CD14-positive monocyte (primary cell): ENCODE data around the gene CD2AP. TPM values are rescaled to one million over a fixed set of nuclear protein-coding genes. Genes with fewer than 3 reads are reported as not detected.

Source experiments
- DNase-seq, 3 donors: peaks; one replicate each; pipeline ENCODE4 v3.0.0-alpha.2; 2011 to 2022
- H2AFZ ChIP-seq: 2 replicates; pipeline ENCODE4 v1.6.0; 2012; ENCODE audit warnings: mild to moderate bottlenecking, low read depth, low read length, inconsistent platforms; ENCODE audit not compliant: insufficient read depth, poor library complexity, severe bottlenecking
- H3K27ac ChIP-seq, 2 donors: 1 replicate in 1 of 2; 2 replicates in 1 of 2; pipeline ENCODE4 v1.5.1; 2012 to 2013; ENCODE audit warnings: low read length in 2 of 2, control low read depth in 1 of 2, inconsistent platforms in 1 of 2, low read depth in 1 of 2, mild to moderate bottlenecking in 1 of 2
- H3K27me3 ChIP-seq, 2 donors: one replicate each; pipeline versions ENCODE4 v1.6.0 to v1.6.1; 2011 to 2013; ENCODE audit warnings: low read length in 2 of 2; ENCODE audit not compliant: control insufficient read depth in 2 of 2, insufficient read depth in 2 of 2
- H3K36me3 ChIP-seq, 2 donors: replicated peaks in 1 of 2; 1 replicate in 1 of 2; 2 replicates in 1 of 2; pipeline versions ENCODE4 v1.5.1 to v1.6.1; 2012 to 2013; ENCODE audit warnings: low read length in 2 of 2, control low read depth in 1 of 2, inconsistent platforms in 1 of 2, mild to moderate bottlenecking in 1 of 2; ENCODE audit not compliant: insufficient read depth in 2 of 2, control insufficient read depth in 1 of 2
- H3K4me1 ChIP-seq, 2 donors: 1 replicate in 1 of 2; 2 replicates in 1 of 2; pipeline versions ENCODE4 v1.5.1 to v1.6.1; 2012 to 2013; ENCODE audit warnings: low read length in 2 of 2, control low read depth in 1 of 2, inconsistent platforms in 1 of 2, mild to moderate bottlenecking in 1 of 2, moderate library complexity in 1 of 2; ENCODE audit not compliant: insufficient read depth in 2 of 2, control insufficient read depth in 1 of 2
- H3K4me2 ChIP-seq: replicated peaks from 2 replicates; pipeline ENCODE3; 2012; ENCODE audit warnings: low read length, moderate library complexity, mild to moderate bottlenecking; ENCODE audit not compliant: poor library complexity, severe bottlenecking; ENCODE audit errors: extremely low read depth
- H3K4me3 ChIP-seq, 3 experiments: fragments of 200-600 bp in 1 of 3; sonication (generic) in 1 of 3; replicated peaks in 1 of 3; 1 replicate in 2 of 3; 2 replicates in 1 of 3; pipeline ENCODE4 v1.5.1; 2011 to 2013; ENCODE audit warnings: low read length in 3 of 3, mild to moderate bottlenecking in 3 of 3, control low read depth in 2 of 3, low read depth in 2 of 3, inconsistent platforms in 1 of 3, moderate library complexity in 1 of 3
- H3K79me2 ChIP-seq: 2 replicates; pipeline ENCODE4 v1.6.0; 2012; ENCODE audit warnings: mild to moderate bottlenecking, control low read depth, inconsistent platforms, low read length, moderate library complexity; ENCODE audit not compliant: insufficient read depth
- H3K9ac ChIP-seq: 2 replicates; pipeline ENCODE4 v1.6.0; 2017; ENCODE audit warnings: low read length, mild to moderate bottlenecking; ENCODE audit not compliant: insufficient read depth, poor library complexity, severe bottlenecking
- H3K9me3 ChIP-seq, 2 donors: replicated peaks in 1 of 2; 1 replicate in 1 of 2; 2 replicates in 1 of 2; pipeline versions ENCODE4 v1.5.1 to v1.6.1; 2012 to 2013; ENCODE audit warnings: low read length in 2 of 2, control low read depth in 1 of 2; ENCODE audit not compliant: control insufficient read depth in 1 of 2, insufficient read depth in 1 of 2
- H4K20me1 ChIP-seq: 2 replicates; pipeline ENCODE4 v1.6.0; 2012; ENCODE audit warnings: mild to moderate bottlenecking, low read length, control low read depth, moderate library complexity; ENCODE audit not compliant: insufficient read depth
- H3K27ac Mint-ChIP-seq, 7 donors: one replicate each; pipeline ENCODE4 v1.8.0; 2020; ENCODE audit warnings: mild to moderate bottlenecking in 7 of 7, mixed read lengths in 7 of 7, moderate library complexity in 6 of 7, inconsistent platforms in 2 of 7
- H3K27me3 Mint-ChIP-seq, 3 donors: one replicate each; pipeline ENCODE4 v1.8.0; 2021 to 2022; ENCODE audit warnings: low read depth in 3 of 3, mild to moderate bottlenecking in 3 of 3, mixed read lengths in 3 of 3, moderate library complexity in 3 of 3, inconsistent platforms in 1 of 3
- H3K36me3 Mint-ChIP-seq, 2 donors: one replicate each; pipeline ENCODE4 v1.8.0; 2020; ENCODE audit warnings: mixed read lengths in 2 of 2, inconsistent platforms in 1 of 2, mild to moderate bottlenecking in 1 of 2
- H3K4me1 Mint-ChIP-seq: one replicate; pipeline ENCODE4 v1.8.0; 2020; ENCODE audit warnings: mild to moderate bottlenecking, mixed read lengths
- H3K4me3 Mint-ChIP-seq, 2 donors: one replicate each; pipeline ENCODE4 v1.8.0; 2020; ENCODE audit warnings: mild to moderate bottlenecking in 2 of 2, mixed read lengths in 2 of 2, moderate library complexity in 1 of 2
- H3K9me3 Mint-ChIP-seq, 7 donors: one replicate each; pipeline ENCODE4 v1.8.0; 2020 to 2022; ENCODE audit warnings: mixed read lengths in 7 of 7, mild to moderate bottlenecking in 6 of 7, moderate library complexity in 6 of 7, inconsistent platforms in 2 of 7
- WGBS: methylation state at CpG from one replicate; pipeline ENCODE4 v1.1.5; 2013; ENCODE audit warnings: missing lambda C conversion rate; ENCODE audit not compliant: insufficient coverage; 5-methylcytosine and 5-hydroxymethylcytosine counted together
- intact Hi-C, 2 donors: fragments of 100-400 bp; cut with micrococcal nuclease; formaldehyde crosslinking; loops; one replicate each; pipeline versions ENCODE4 v1.15.0 to v1.15.1; 2023
- polyA plus RNA-seq, 3 donors: library from polyadenylated mRNA; depleted of rRNA in 1 of 3; unstranded in 2 of 3; stranded (reverse) in 1 of 3; fragments of 300-500 nt in 2 of 3; fragments of >200 nt in 1 of 3; fragmentation: Illumina TruSeq in 2 of 3; gene quantifications; 1 replicate in 2 of 3; 2 replicates in 1 of 3; pipeline ENCODE4 v1.2.3, GENCODE V29; 2012 to 2021
- small RNA-seq: library from RNA; depleted of rRNA; stranded (forward); fragments of <200 nt; gene quantifications from one replicate; pipeline ENCODE3, GENCODE V24; 2012; ENCODE audit warnings: low read depth; ENCODE audit not compliant: insufficient read length
- TF ChIP-seq, protein P1 (sequence below): fragments of 200-600 bp; IDR thresholded peaks from one replicate; pipeline ENCODE4 v1.8.0; 2022; ENCODE audit warnings: antibody characterized with exemption, mild to moderate bottlenecking

CD2AP gene
- polyA plus RNA-seq, 3 donors, result 1.5 to 2.4 (median 2.0) TPM

GRCh38 chr6:47672816-47673215 is 195.2 kb downstream of the CD2AP start:
- 86% methylated on average over 1 of the region's 1 CpG for WGBS
- H3K9me3 Mint-ChIP-seq, result peaks cover 0 to 3% (median 0%) of the 10 kb centered on the region in 7 donors
- peaks cover 0 to 7% (median 0%) of the 10 kb centered on the region in 3 donors for H3K27me3 Mint-ChIP-seq

GRCh38 chr6:47674673-47675072 is 197.1 kb downstream of the CD2AP start:
- peaks cover 0 to 3% (median 3%) of the 10 kb centered on the region in 3 donors for H3K27me3 Mint-ChIP-seq
- peaks cover 0 to 8% of the 10 kb centered on the region in 2 donors for H3K9me3 ChIP-seq
- H3K4me1 Mint-ChIP-seq, result no peaks in the 10 kb centered on the region
- H2AFZ ChIP-seq, result no peak overlapping the region
- H3K27ac ChIP-seq, result no peak overlapping the region
- no peak overlapping the region for H3K4me3 Mint-ChIP-seq
- TF ChIP-seq, protein P1, sequence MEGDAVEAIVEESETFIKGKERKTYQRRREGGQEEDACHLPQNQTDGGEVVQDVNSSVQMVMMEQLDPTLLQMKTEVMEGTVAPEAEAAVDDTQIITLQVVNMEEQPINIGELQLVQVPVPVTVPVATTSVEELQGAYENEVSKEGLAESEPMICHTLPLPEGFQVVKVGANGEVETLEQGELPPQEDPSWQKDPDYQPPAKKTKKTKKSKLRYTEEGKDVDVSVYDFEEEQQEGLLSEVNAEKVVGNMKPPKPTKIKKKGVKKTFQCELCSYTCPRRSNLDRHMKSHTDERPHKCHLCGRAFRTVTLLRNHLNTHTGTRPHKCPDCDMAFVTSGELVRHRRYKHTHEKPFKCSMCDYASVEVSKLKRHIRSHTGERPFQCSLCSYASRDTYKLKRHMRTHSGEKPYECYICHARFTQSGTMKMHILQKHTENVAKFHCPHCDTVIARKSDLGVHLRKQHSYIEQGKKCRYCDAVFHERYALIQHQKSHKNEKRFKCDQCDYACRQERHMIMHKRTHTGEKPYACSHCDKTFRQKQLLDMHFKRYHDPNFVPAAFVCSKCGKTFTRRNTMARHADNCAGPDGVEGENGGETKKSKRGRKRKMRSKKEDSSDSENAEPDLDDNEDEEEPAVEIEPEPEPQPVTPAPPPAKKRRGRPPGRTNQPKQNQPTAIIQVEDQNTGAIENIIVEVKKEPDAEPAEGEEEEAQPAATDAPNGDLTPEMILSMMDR, result no peak
- peaks cover 0 to 8% (median 0%) of the 10 kb centered on the region in 7 donors for H3K9me3 Mint-ChIP-seq
- no peak overlapping the region for H3K4me3 ChIP-seq
- no peak for DNase-seq
- no peaks in the 10 kb centered on the region for H3K36me3 Mint-ChIP-seq
- WGBS, result no CpG with 5 or more reads among the region's 3 CpGs
- no peak overlapping the region for H3K4me2 ChIP-seq
- H3K27me3 ChIP-seq, result no peaks in the 10 kb centered on the region
- H3K4me1 ChIP-seq, result no peaks in the 10 kb centered on the region
- no peaks in the 10 kb centered on the region for H4K20me1 ChIP-seq
- no peaks in the 10 kb centered on the region for H3K79me2 ChIP-seq
- H3K36me3 ChIP-seq, result no peaks in the 10 kb centered on the region
- H3K9ac ChIP-seq, result no peak overlapping the region
- H3K27ac Mint-ChIP-seq, result no peak overlapping the region
- intact Hi-C loops, result no loop called here

More at GRCh38 chr6:47672816-47673215, 195.2 kb downstream of the CD2AP start:
- Histone ChIP-seq H3K4me2 (no peak overlapping the region), H3K79me2 (no peaks in the 10 kb centered on the region), H2AFZ (no peak overlapping the region), H3K4me3 (no peak overlapping the region), H3K27me3 (no peaks in the 10 kb centered on the region), H4K20me1 (no peaks in the 10 kb centered on the region), H3K9ac (no peak overlapping the region), H3K27ac (no peak overlapping the region), H3K36me3 (no peaks in the 10 kb centered on the region), H3K9me3 (no peaks in the 10 kb centered on the region), H3K4me1 (no peaks in the 10 kb centered on the region)
- TF ChIP-seq, protein P1, result no peak
- DNase-seq, result no peak
- intact Hi-C loops, result no loop called here
- H3K27ac Mint-ChIP-seq, result no peak overlapping the region
- H3K4me3 Mint-ChIP-seq, result no peak overlapping the region
- H3K36me3 Mint-ChIP-seq, result no peaks in the 10 kb centered on the region
- H3K4me1 Mint-ChIP-seq, result no peaks in the 10 kb centered on the region

Small RNA genes lying within 50 kb of the gene (small RNA-seq; reads per million reads assigned to genes)
- not detected for gene RF00019

Other genes starting within 250 kb of the CD2AP start
- gene TNFRSF21, start 167.9 kb upstream of the CD2AP start, polyA plus RNA-seq, result under 1 TPM; 0.43 to 0.86 (median 0.58) TPM
- not detected for gene ADGRF4, start 220.8 kb downstream of the CD2AP start, polyA plus RNA-seq